GM19043 (cell line): ENCODE data around the gene TEKT5.
"Not testable (repeated sequence)": the region's sequence is repeated elsewhere in the genome, so short reads cannot be mapped to it uniquely, and the experiment has no call there.

Experiments used
- ATAC-seq: cut with Tn5 transposase; IDR thresholded peaks from one replicate; pipeline ENCODE4 v1.9.1; 2021; ENCODE audit warnings: low read depth; ENCODE audit not compliant: unreplicated experiment

TEKT5 gene

GRCh38 chr16:10685709-10686108, 9.0 kb downstream of the TEKT5 start:
- ATAC-seq = no peak

GRCh38 chr16:10684511-10685151, 10.1 kb downstream of the TEKT5 start:
- no peak for ATAC-seq

- no peak for ATAC-seq
Observed at GRCh38 chr16:10683170-10683569, 11.6 kb downstream of the TEKT5 start.

- no peak for ATAC-seq
Observed at GRCh38 chr16:10682604-10683003, 12.1 kb downstream of the TEKT5 start.

- no peak for ATAC-seq
Observed at GRCh38 chr16:10681310-10682308, 13.1 kb downstream of the TEKT5 start.

GRCh38 chr16:10679921-10680320, 14.8 kb downstream of the TEKT5 start:
- no peak for ATAC-seq

- not testable (repeated sequence) for ATAC-seq
Observed at GRCh38 chr16:10679441-10679840, 15.3 kb downstream of the TEKT5 start.

- ATAC-seq = no peak
Observed at GRCh38 chr16:10678655-10679054, 16.1 kb downstream of the TEKT5 start.

GRCh38 chr16:10676284-10676683, 18.4 kb downstream of the TEKT5 start:
- no peak for ATAC-seq

GRCh38 chr16:10675861-10676260, 18.9 kb downstream of the TEKT5 start:
- no peak for ATAC-seq

- ATAC-seq = no peak
Observed at GRCh38 chr16:10675216-10675615, 19.5 kb downstream of the TEKT5 start.

- no peak for ATAC-seq
Observed at GRCh38 chr16:10671729-10672128, 23.0 kb downstream of the TEKT5 start.

GRCh38 chr16:10669791-10670190, 24.9 kb downstream of the TEKT5 start:
- no peak for ATAC-seq

GRCh38 chr16:10668322-10669045, 26.2 kb downstream of the TEKT5 start:
- no peak for ATAC-seq

- no peak for ATAC-seq
Observed at GRCh38 chr16:10667239-10667638, 27.5 kb downstream of the TEKT5 start.

GRCh38 chr16:10666291-10666690, 28.4 kb downstream of the TEKT5 start:
- ATAC-seq = no peak

GRCh38 chr16:10665166-10665565, 29.6 kb downstream of the TEKT5 start:
- ATAC-seq = no peak

- ATAC-seq = no peak
Observed at GRCh38 chr16:10664720-10665126, 30.0 kb downstream of the TEKT5 start.

- ATAC-seq = no peak
Observed at GRCh38 chr16:10663744-10664143, 31.0 kb downstream of the TEKT5 start.

- no peak for ATAC-seq
Observed at GRCh38 chr16:10663146-10663545, 31.6 kb downstream of the TEKT5 start.

GRCh38 chr16:10662212-10662611, 32.5 kb downstream of the TEKT5 start:
- ATAC-seq = no peak
